Thyroid gland (tissue), 4 donors: ENCODE measurements around the gene CBFA2T3. TPM values are rescaled to one million over a fixed set of nuclear protein-coding genes. Genes with fewer than 3 reads are reported as not detected.

Source experiments
- DNase-seq, 2 donors: peaks; one replicate each; pipeline ENCODE4 v3.0.0-alpha.2; 2019
- H3K27ac ChIP-seq, 3 donors: fragments of 200-600 bp; sonication (generic); 1 replicate in 2 of 3; 2 replicates in 1 of 3; pipeline ENCODE4 v1.5.1; 2016 to 2019; ENCODE audit warnings: mild to moderate bottlenecking in 1 of 3, moderate library complexity in 1 of 3
- H3K27me3 ChIP-seq: fragments of 200-600 bp; sonication (generic); one replicate; pipeline ENCODE4 v1.5.1; 2019
- H3K36me3 ChIP-seq, 2 donors: fragments of 200-600 bp; sonication (generic); one replicate each; pipeline ENCODE4 v1.5.1; 2016 to 2019
- H3K4me1 ChIP-seq, 2 donors: fragments of 200-600 bp; sonication (generic); one replicate each; pipeline ENCODE4 v1.5.1; 2017 to 2019
- H3K4me3 ChIP-seq, 3 donors: fragments of 200-600 bp; sonication (generic); replicated peaks in 1 of 3; 1 replicate in 2 of 3; 2 replicates in 1 of 3; pipeline ENCODE4 v1.5.1; 2016; ENCODE audit warnings: mild to moderate bottlenecking in 1 of 3
- H3K9me3 ChIP-seq: fragments of 200-600 bp; sonication (generic); one replicate; pipeline ENCODE4 v1.5.1; 2017
- CTCF ChIP-seq, 6 experiments: fragments of 200-600 bp in 3 of 6; fragments of 450-650 bp in 3 of 6; sonication (generic) in 3 of 6; IDR thresholded peaks; one replicate each; pipeline ENCODE4 v1.5.1; 2016 to 2019; ENCODE audit warnings: antibody characterized with exemption in 6 of 6, mild to moderate bottlenecking in 2 of 6, inconsistent platforms in 1 of 6, moderate library complexity in 1 of 6
- POLR2A ChIP-seq, 2 donors: fragments of 450-650 bp; IDR thresholded peaks; one replicate each; pipeline ENCODE4 v1.6.1; 2017; ENCODE audit warnings: antibody characterized with exemption in 2 of 2, mild to moderate bottlenecking in 2 of 2, moderate library complexity in 1 of 2
- WGBS, 2 donors: methylation state at CpG; one replicate each; pipeline ENCODE4 v1.1.5; 2017; 5-methylcytosine and 5-hydroxymethylcytosine counted together
- intact Hi-C: fragments of 100-400 bp; cut with DNase I; formaldehyde crosslinking; loops from one replicate; pipeline ENCODE4 v1.15.1; 2023
- total RNA-seq, 4 donors: library from RNA; depleted of rRNA; stranded (reverse); fragments of >200 nt; gene quantifications; one replicate each; pipeline ENCODE4 v1.2.3, GENCODE V29; 2016

CBFA2T3 gene
- total RNA-seq, 4 donors from 2014 or later: 1.3 to 3.8 (median 2.6) TPM

- 76 to 87% methylated on average over 11 to 17 of the region's 17 CpGs for WGBS, 2 donors
- H3K27me3 ChIP-seq: no peaks in the 10 kb centered on the region
- H3K27ac ChIP-seq: no peak overlapping the region
Observed at GRCh38 chr16:88908307-88908706, 68.7 kb downstream of the CBFA2T3 start.

GRCh38 chr16:88907768-88908167 lies 69.2 kb downstream of the CBFA2T3 start:
- Histone ChIP-seq H3K4me3 (no peak overlapping the region), H3K27ac (no peak overlapping the region), H3K4me1 (no peaks in the 10 kb centered on the region), H3K36me3 (no peaks in the 10 kb centered on the region), H3K9me3 (no peaks in the 10 kb centered on the region), H3K27me3 (no peaks in the 10 kb centered on the region)
- intact Hi-C loops: no loop called here
- TF ChIP-seq POLR2A (IDR thresholded peaks at IDR 0.05): no peak
- no peak for DNase-seq
- WGBS, 2 donors: 78 to 80% methylated on average over 4 of the region's 4 CpGs

More at GRCh38 chr16:88908307-88908706, 68.7 kb downstream of the CBFA2T3 start:
- Histone ChIP-seq H3K9me3 (no peaks in the 10 kb centered on the region), H3K36me3 (no peaks in the 10 kb centered on the region), H3K4me1 (no peaks in the 10 kb centered on the region), H3K4me3 (no peak overlapping the region)
- no peak for DNase-seq
- TF ChIP-seq CTCF (IDR thresholded peaks at IDR 0.05) (no peak), POLR2A (IDR thresholded peaks at IDR 0.05) (no peak)
- intact Hi-C loops: no loop called here

- no peak for DNase-seq
- intact Hi-C loops: no loop called here
- Histone ChIP-seq H3K4me1 (no peaks in the 10 kb centered on the region), H3K4me3 (no peak overlapping the region), H3K9me3 (no peaks in the 10 kb centered on the region), H3K27ac (no peak overlapping the region), H3K36me3 (no peaks in the 10 kb centered on the region), H3K27me3 (no peaks in the 10 kb centered on the region)
- TF ChIP-seq CTCF (IDR thresholded peaks at IDR 0.05) (no peak), POLR2A (IDR thresholded peaks at IDR 0.05) (no peak)
- 85 to 90% methylated on average over 14 to 22 of the region's 22 CpGs for WGBS, 2 donors
Observed at GRCh38 chr16:88906535-88907105, 70.4 kb downstream of the CBFA2T3 start.

DNA sequence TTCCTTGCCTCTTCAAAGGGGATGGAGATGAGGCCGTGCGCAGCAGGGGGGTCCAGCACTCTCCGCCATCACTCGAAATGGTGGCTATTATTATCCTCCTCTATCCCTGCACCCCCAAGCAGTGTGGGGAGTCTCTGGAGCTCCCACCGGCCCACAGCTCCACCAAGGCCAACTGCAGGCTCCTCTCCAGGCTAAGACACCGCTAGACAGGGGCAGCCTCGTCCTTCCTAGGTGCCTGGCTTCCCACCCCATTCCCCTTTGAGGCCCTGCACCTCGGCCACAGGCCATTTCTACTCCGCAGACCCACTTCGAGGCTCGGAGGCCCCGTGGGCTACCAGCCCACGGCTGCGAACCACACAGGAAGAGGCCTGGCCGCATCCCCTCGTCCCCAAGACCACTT lies 71.0 kb downstream of the CBFA2T3 start:
- no peaks in the 10 kb centered on the region for H3K9me3 ChIP-seq
- H3K27me3 ChIP-seq: no peaks in the 10 kb centered on the region
- H3K27ac ChIP-seq: no peak overlapping the region
- H3K4me1 ChIP-seq: no peaks in the 10 kb centered on the region
- intact Hi-C loops: no loop called here
- H3K36me3 ChIP-seq: no peaks in the 10 kb centered on the region
- TF ChIP-seq POLR2A (IDR thresholded peaks at IDR 0.05) (no peak), CTCF (IDR thresholded peaks at IDR 0.05) (no peak)
- H3K4me3 ChIP-seq: no peak overlapping the region
- no peak for DNase-seq
- WGBS, 2 donors: 80 to 85% methylated on average over 13 to 16 of the region's 16 CpGs

GRCh38 chr16:88905563-88905962 lies 71.4 kb downstream of the CBFA2T3 start:
- H3K27me3 ChIP-seq: no peaks in the 10 kb centered on the region
- no peaks in the 10 kb centered on the region for H3K9me3 ChIP-seq
- H3K4me3 ChIP-seq: no peak overlapping the region
- intact Hi-C loops: no loop called here
- WGBS, 2 donors: 40 to 43% methylated on average over 7 to 13 of the region's 13 CpGs
- TF ChIP-seq CTCF (IDR thresholded peaks at IDR 0.05): no peak
- no peak for TF ChIP-seq POLR2A (IDR thresholded peaks at IDR 0.05)
- H3K27ac ChIP-seq: no peak overlapping the region
- no peak for DNase-seq
- H3K4me1 ChIP-seq: no peaks in the 10 kb centered on the region
- H3K36me3 ChIP-seq: no peaks in the 10 kb centered on the region
